Measurements from ENCODE around the gene TCEA3.

Gene TCEA3

GRCh38 chr1:23367791-23368561, 56.6 kb downstream of the TCEA3 start:
- peak; percentile 93 for DNase-seq (ENCODE audit: low read depth)

GRCh38 chr1:23367451-23367790, 57.1 kb downstream of the TCEA3 start:
- DNase-seq (ENCODE audit: low read depth), result no peak

GRCh38 chr1:23366598-23366997, 58.0 kb downstream of the TCEA3 start:
- DNase-seq (ENCODE audit: low read depth), result no peak

GRCh38 chr1:23366146-23366545, 58.4 kb downstream of the TCEA3 start:
- DNase-seq (ENCODE audit: low read depth), result no peak

GRCh38 chr1:23362218-23362713, 62.3 kb downstream of the TCEA3 start:
- DNase-seq (ENCODE audit: low read depth), result no peak

- no peak for DNase-seq (ENCODE audit: low read depth)
These were observed 66.2 kb downstream of the TCEA3 start for GRCh38 chr1:23358310-23358875.

GRCh38 chr1:23357138-23357908, 67.2 kb downstream of the TCEA3 start:
- no peak for DNase-seq (ENCODE audit: low read depth)

GRCh38 chr1:23356471-23357137, 67.9 kb downstream of the TCEA3 start:
- no peak for DNase-seq (ENCODE audit: low read depth)

GRCh38 chr1:23354245-23354644, 70.3 kb downstream of the TCEA3 start:
- no peak for DNase-seq (ENCODE audit: low read depth)

GRCh38 chr1:23352096-23352695, 72.4 kb downstream of the TCEA3 start:
- no peak for DNase-seq (ENCODE audit: low read depth)

GRCh38 chr1:23345920-23346319, 78.6 kb downstream of the TCEA3 start:
- no peak for DNase-seq (ENCODE audit: low read depth)

- no peak for DNase-seq (ENCODE audit: low read depth)
These were observed 79.5 kb downstream of the TCEA3 start for GRCh38 chr1:23344987-23345472.

GRCh38 chr1:23344111-23344986, 80.2 kb downstream of the TCEA3 start, which contains the start of gene HNRNPR:
TSS of gene HNRNPR (minus strand) at chr1:23344284. CDS start at chr1:23341008, 3,276 bp downstream.
- peak; percentile 99 for DNase-seq (ENCODE audit: low read depth)

GRCh38 chr1:23343221-23344110, 81.1 kb downstream of the TCEA3 start:
- DNase-seq (ENCODE audit: low read depth), result no peak

GRCh38 chr1:23341931-23342692, 82.4 kb downstream of the TCEA3 start:
- DNase-seq (ENCODE audit: low read depth), result no peak

- no peak for DNase-seq (ENCODE audit: low read depth)
These were observed 84.9 kb downstream of the TCEA3 start for GRCh38 chr1:23339632-23340031.

- no peak for DNase-seq (ENCODE audit: low read depth)
These were observed 86.7 kb downstream of the TCEA3 start for GRCh38 chr1:23337869-23338268.

GRCh38 chr1:23331713-23332112, 92.8 kb downstream of the TCEA3 start:
- no peak for DNase-seq (ENCODE audit: low read depth)

Data from stimulated activated CD8-positive, alpha-beta memory T cell treated with anti-CD3 and anti-CD28 coated beads, Interleukin-15, amount 100 ng/mL, for 1 hour (primary cell).